SK-N-SH (cell line): ENCODE measurements around the gene STK31. TPM values are rescaled to one million over a fixed set of nuclear protein-coding genes. Genes with fewer than 3 reads are reported as not detected.

Experiments used
- CTCF ChIA-PET: fragments of 300-600, 350-600 bp; formaldehyde crosslinking; extraction: SDS; loops from one replicate; lab custom pipeline; 2021; lab: Yijun Ruan, JAX
- POLR2A ChIA-PET: fragments of 350-600 bp; sonication (Branson Sonifier 250); formaldehyde crosslinking; extraction: SDS; loops from one replicate; lab custom pipeline; 2020; ENCODE audit warnings: antibody characterized with exemption, inconsistent platforms; lab: Yijun Ruan, JAX
- DNase-seq: peaks from one replicate; pipeline ENCODE4 v3.0.0; 2012
- H2AFZ ChIP-seq: fragments of 200-600 bp; sonication (generic); 2 replicates; pipeline ENCODE4 v1.8.1; 2016; ENCODE audit warnings: antibody characterized with exemption, mild to moderate bottlenecking, low read depth
- H3F3A ChIP-seq: fragments of 200-600 bp; sonication (generic); replicated peaks from 2 replicates; pipeline ENCODE3; 2016; ENCODE audit warnings: antibody characterized with exemption, mild to moderate bottlenecking; ENCODE audit not compliant: insufficient read depth
- H3K27ac ChIP-seq, 2 experiments: fragments of 200-500 bp in 1 of 2; fragments of 200-600 bp in 1 of 2; sonication (Bioruptor generic) in 1 of 2; sonication (generic), shearing (Covaris generic) in 1 of 2; 2 replicates each; pipeline versions ENCODE4 v1.5.1 to v1.6.1; 2014 to 2016; ENCODE audit warnings: low read depth in 2 of 2, inconsistent platforms in 1 of 2, low read length in 1 of 2, mild to moderate bottlenecking in 1 of 2, mixed read lengths in 1 of 2
- H3K27me3 ChIP-seq: fragments of 200-600 bp; sonication (generic), shearing (Covaris generic); 2 replicates; pipeline ENCODE4 v1.6.1; 2016; ENCODE audit warnings: mixed run types; ENCODE audit not compliant: insufficient read depth
- H3K36me3 ChIP-seq, 2 experiments: fragments of 200-500 bp in 1 of 2; fragments of 200-600 bp in 1 of 2; sonication (Bioruptor generic) in 1 of 2; sonication (generic) in 1 of 2; replicated peaks in 1 of 2; 2 replicates each; pipeline versions ENCODE3 to v1.5.1; 2014 to 2016; ENCODE audit warnings: low read length in 1 of 2, mild to moderate bottlenecking in 1 of 2; ENCODE audit not compliant: insufficient read depth in 2 of 2, control insufficient read depth in 1 of 2
- H3K4me1 ChIP-seq, 2 experiments: fragments of 200-500 bp in 1 of 2; fragments of 200-600 bp in 1 of 2; sonication (Bioruptor generic) in 1 of 2; sonication (generic), shearing (Covaris generic) in 1 of 2; 2 replicates each; pipeline versions ENCODE4 v1.5.1 to v1.6.1; 2014 to 2016; ENCODE audit warnings: low read depth in 1 of 2, low read length in 1 of 2, mixed run types in 1 of 2; ENCODE audit not compliant: insufficient read depth in 2 of 2, control insufficient read depth in 1 of 2
- H3K4me2 ChIP-seq: fragments of 200-600 bp; sonication (generic), shearing (Covaris generic); 2 replicates; pipeline ENCODE4 v1.6.1; 2017; ENCODE audit warnings: mixed run types
- H3K4me3 ChIP-seq, 2 experiments: fragments of 200-500 bp in 1 of 2; fragments of 200-600 bp in 1 of 2; sonication (Bioruptor generic) in 1 of 2; sonication (generic), shearing (Covaris generic) in 1 of 2; 2 replicates each; pipeline versions ENCODE4 v1.5.1 to v1.8.1; 2014 to 2016; ENCODE audit warnings: low read depth in 2 of 2, inconsistent platforms in 1 of 2, low read length in 1 of 2, mild to moderate bottlenecking in 1 of 2, mixed read lengths in 1 of 2, moderate library complexity in 1 of 2
- H3K79me2 ChIP-seq: fragments of 200-600 bp; sonication (generic); 2 replicates; pipeline ENCODE4 v1.8.1; 2017; ENCODE audit warnings: mild to moderate bottlenecking; ENCODE audit not compliant: insufficient read depth
- H3K9ac ChIP-seq: fragments of 200-600 bp; sonication (generic); 2 replicates; pipeline ENCODE4 v1.6.1; 2017; ENCODE audit warnings: mixed run types
- H3K9me2 ChIP-seq: fragments of 200-600 bp; sonication (generic); 2 replicates; pipeline ENCODE4 v1.6.1; 2017; ENCODE audit warnings: mixed run types
- H3K9me3 ChIP-seq: fragments of 200-600 bp; sonication (generic); 2 replicates; pipeline ENCODE4 v1.6.1; 2017; ENCODE audit warnings: mixed run types, mild to moderate bottlenecking, moderate library complexity
- H4K20me1 ChIP-seq: fragments of 200-600 bp; sonication (generic); 2 replicates; pipeline ENCODE4 v1.6.1; 2017; ENCODE audit warnings: mild to moderate bottlenecking, mixed run types; ENCODE audit not compliant: insufficient read depth
- CTCF ChIP-seq: fragments of 200-600 bp; sonication (generic); IDR thresholded peaks from 2 replicates; pipeline ENCODE4 v1.6.1; 2017; ENCODE audit warnings: antibody characterized with exemption, mild to moderate bottlenecking, moderate library complexity
- EP300 ChIP-seq, 2 experiments: IDR thresholded peaks; 2 replicates each; pipeline versions ENCODE4 v1.4.0 to v1.6.1; 2012; ENCODE audit warnings: borderline replicate concordance in 1 of 2, low read depth in 1 of 2, low read length in 1 of 2
- FOXM1 ChIP-seq: IDR thresholded peaks from 2 replicates; pipeline ENCODE4 v1.4.0; 2012; ENCODE audit warnings: low read depth, mild to moderate bottlenecking
- MEF2A ChIP-seq: IDR thresholded peaks from 2 replicates; pipeline ENCODE4 v1.4.0; 2012; ENCODE audit warnings: low read depth, borderline replicate concordance
- POLR2AphosphoS5 ChIP-seq: IDR thresholded peaks from 2 replicates; pipeline ENCODE4 v1.6.1; 2012; ENCODE audit warnings: low read depth, low read length
- RXRA ChIP-seq: IDR thresholded peaks from 2 replicates; pipeline ENCODE4 v1.4.0; 2012; ENCODE audit warnings: low read depth, mild to moderate bottlenecking, borderline replicate concordance
- SIN3A ChIP-seq: IDR thresholded peaks from 2 replicates; pipeline ENCODE4 v1.6.1; 2012; ENCODE audit warnings: low read depth, mild to moderate bottlenecking, low read length, moderate library complexity, borderline replicate concordance
- SMC3 ChIP-seq: IDR thresholded peaks from 2 replicates; pipeline ENCODE4 v1.6.1; 2012; ENCODE audit warnings: low read depth, low read length, improper control_type of control experiment
- WGBS: methylation state at CpG from one replicate; pipeline ENCODE4 v1.1.6; 2017; ENCODE audit warnings: low lambda C conversion rate; 5-methylcytosine and 5-hydroxymethylcytosine counted together
- polyA plus RNA-seq, 3 experiments: library from polyadenylated mRNA; depleted of rRNA; stranded (reverse); fragments of >200 nt; gene quantifications; 2 replicates each; pipeline ENCODE4 v1.2.3, GENCODE V29; 2012
- TF ChIP-seq, protein P1 (sequence below): IDR thresholded peaks from 2 replicates; pipeline ENCODE4 v1.4.0; 2012; ENCODE audit warnings: low read depth, borderline replicate concordance
- TF ChIP-seq, protein P2 (sequence below): IDR thresholded peaks from 2 replicates; pipeline ENCODE4 v1.6.1; 2012; ENCODE audit warnings: mild to moderate bottlenecking, low read depth, low read length, moderate library complexity

Gene STK31
- polyA plus RNA-seq, 1 of the 3 experiments (the other 2 are of a cell fraction) = 0.02 TPM

- H3F3A ChIP-seq = no peaks in the 10 kb centered on the region
- no peaks in the 10 kb centered on the region for H3K79me2 ChIP-seq
- H2AFZ ChIP-seq = no peak overlapping the region
- H3K4me1 ChIP-seq = no peaks in the 10 kb centered on the region
- no peaks in the 10 kb centered on the region for H3K36me3 ChIP-seq
- 0 out of 2 replicates have a peak, but pooled peaks cover 5% of the 10 kb centered on the region for H3K9me2 ChIP-seq
- POLR2A ChIA-PET = no interaction called here
- CTCF ChIA-PET = no interaction called here
- no peaks in the 10 kb centered on the region for H3K27me3 ChIP-seq
- no peak overlapping the region for H3K4me3 ChIP-seq
- H4K20me1 ChIP-seq = no peaks in the 10 kb centered on the region
- TF ChIP-seq CTCF = no peak
- TF ChIP-seq, protein P1, sequence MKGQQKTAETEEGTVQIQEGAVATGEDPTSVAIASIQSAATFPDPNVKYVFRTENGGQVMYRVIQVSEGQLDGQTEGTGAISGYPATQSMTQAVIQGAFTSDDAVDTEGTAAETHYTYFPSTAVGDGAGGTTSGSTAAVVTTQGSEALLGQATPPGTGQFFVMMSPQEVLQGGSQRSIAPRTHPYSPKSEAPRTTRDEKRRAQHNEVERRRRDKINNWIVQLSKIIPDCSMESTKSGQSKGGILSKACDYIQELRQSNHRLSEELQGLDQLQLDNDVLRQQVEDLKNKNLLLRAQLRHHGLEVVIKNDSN = no peak
- TF ChIP-seq, protein P2, sequence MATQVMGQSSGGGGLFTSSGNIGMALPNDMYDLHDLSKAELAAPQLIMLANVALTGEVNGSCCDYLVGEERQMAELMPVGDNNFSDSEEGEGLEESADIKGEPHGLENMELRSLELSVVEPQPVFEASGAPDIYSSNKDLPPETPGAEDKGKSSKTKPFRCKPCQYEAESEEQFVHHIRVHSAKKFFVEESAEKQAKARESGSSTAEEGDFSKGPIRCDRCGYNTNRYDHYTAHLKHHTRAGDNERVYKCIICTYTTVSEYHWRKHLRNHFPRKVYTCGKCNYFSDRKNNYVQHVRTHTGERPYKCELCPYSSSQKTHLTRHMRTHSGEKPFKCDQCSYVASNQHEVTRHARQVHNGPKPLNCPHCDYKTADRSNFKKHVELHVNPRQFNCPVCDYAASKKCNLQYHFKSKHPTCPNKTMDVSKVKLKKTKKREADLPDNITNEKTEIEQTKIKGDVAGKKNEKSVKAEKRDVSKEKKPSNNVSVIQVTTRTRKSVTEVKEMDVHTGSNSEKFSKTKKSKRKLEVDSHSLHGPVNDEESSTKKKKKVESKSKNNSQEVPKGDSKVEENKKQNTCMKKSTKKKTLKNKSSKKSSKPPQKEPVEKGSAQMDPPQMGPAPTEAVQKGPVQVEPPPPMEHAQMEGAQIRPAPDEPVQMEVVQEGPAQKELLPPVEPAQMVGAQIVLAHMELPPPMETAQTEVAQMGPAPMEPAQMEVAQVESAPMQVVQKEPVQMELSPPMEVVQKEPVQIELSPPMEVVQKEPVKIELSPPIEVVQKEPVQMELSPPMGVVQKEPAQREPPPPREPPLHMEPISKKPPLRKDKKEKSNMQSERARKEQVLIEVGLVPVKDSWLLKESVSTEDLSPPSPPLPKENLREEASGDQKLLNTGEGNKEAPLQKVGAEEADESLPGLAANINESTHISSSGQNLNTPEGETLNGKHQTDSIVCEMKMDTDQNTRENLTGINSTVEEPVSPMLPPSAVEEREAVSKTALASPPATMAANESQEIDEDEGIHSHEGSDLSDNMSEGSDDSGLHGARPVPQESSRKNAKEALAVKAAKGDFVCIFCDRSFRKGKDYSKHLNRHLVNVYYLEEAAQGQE = no peak
- H3K27ac ChIP-seq = no peak overlapping the region
- 43% methylated on average over 5 of the region's 5 CpGs for WGBS
- DNase-seq = no peak
- no peaks in the 10 kb centered on the region for H3K9me3 ChIP-seq
- no peak overlapping the region for H3K9ac ChIP-seq
- no peak overlapping the region for H3K4me2 ChIP-seq
These were observed 73.1 kb downstream of the STK31 start for GRCh38 chr7:23783115-23783514.

DNA sequence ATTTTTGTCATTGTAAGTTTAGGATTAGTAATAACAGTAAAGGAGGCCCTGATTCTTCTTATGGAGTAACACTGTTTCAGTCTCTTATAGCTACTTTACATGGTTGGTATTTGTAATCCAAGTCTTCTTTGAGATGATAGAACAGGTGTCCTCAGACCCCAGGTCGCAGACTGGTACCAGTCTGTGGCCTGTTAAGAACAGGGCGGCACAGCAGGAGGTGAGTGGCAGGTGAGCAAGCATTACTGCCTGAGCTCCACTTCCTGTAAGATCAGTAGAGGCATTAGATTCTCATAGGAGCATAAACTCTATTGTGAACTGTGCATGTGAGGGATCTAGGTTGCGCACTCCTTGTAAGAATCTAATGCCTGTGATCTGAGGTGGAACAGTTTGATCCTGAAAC, 77.3 kb downstream of the STK31 start:
- CTCF ChIA-PET = interaction anchor here (0.8 kb wide), 1 partner anchor 10 kb away, joined by 3 read pairs; no protein-coding TSS in a partner anchor
- Histone ChIP-seq H4K20me1 (no peaks in the 10 kb centered on the region), H3K36me3 (no peaks in the 10 kb centered on the region), H3K27ac (no peak overlapping the region), H3K4me1 (no peaks in the 10 kb centered on the region), H3F3A (no peaks in the 10 kb centered on the region), H3K79me2 (no peaks in the 10 kb centered on the region), H3K9ac (no peak overlapping the region), H3K4me2 (no peak overlapping the region), H3K27me3 (no peaks in the 10 kb centered on the region), H3K9me3 (no peaks in the 10 kb centered on the region), H3K4me3 (no peak overlapping the region), H3K9me2 (peaks cover 5% of the 10 kb centered on the region; the same call in 1 of the 2 replicates), H2AFZ (no peak overlapping the region)
- no peak for DNase-seq
- WGBS = 66% methylated on average over 3 of the region's 3 CpGs
- POLR2A ChIA-PET = no interaction called here
- no peak for TF ChIP-seq POLR2AphosphoS5
- no peak for TF ChIP-seq RXRA
- no peak for TF ChIP-seq EP300 (IDR thresholded peaks at IDR 0.05; ENCODE audit: borderline replicate concordance in 1 of 2, low read depth in 1 of 2, low read length in 1 of 2)
- TF ChIP-seq, protein P1 = no peak
- TF ChIP-seq MEF2A = no peak
- no peak for TF ChIP-seq SIN3A
- TF ChIP-seq SMC3 = no peak
- no peak for TF ChIP-seq CTCF
- TF ChIP-seq, protein P2 = no peak
- no peak for TF ChIP-seq FOXM1
